Endothelial cell of umbilical vein (primary cell): ENCODE data around the gene CFAP43. TPM values are rescaled to one million over a fixed set of nuclear protein-coding genes. Genes with fewer than 3 reads are reported as not detected.

Experiments
- BruUV-seq: library from RNA; stranded (reverse); fragments of 400-500 nt; replicated peaks from 2 replicates; lab custom pipeline; 2021; lab: Mats Ljungman, UMichigan
- CTCF ChIA-PET: fragments of 300-600, 350-600 bp; sonication (Branson Sonifier 250); formaldehyde crosslinking; loops from one replicate; lab custom pipeline; 2021; ENCODE audit warnings: antibody characterized with exemption, inconsistent platforms; lab: Charles Lee
- POLR2A ChIA-PET: fragments of 300-600, 350-600 bp; sonication (Branson Sonifier 250); formaldehyde crosslinking; loops from one replicate; lab custom pipeline; 2021; ENCODE audit warnings: antibody characterized with exemption, inconsistent platforms; lab: Charles Lee
- DNase-seq: peaks from one replicate; pipeline ENCODE4 v3.0.0-alpha.2; 2011; ENCODE audit warnings: low read depth, low spot score
- FAIRE-seq: peaks from 2 replicates; lab custom pipeline; 2011; peaks lifted over from hg19 to GRCh38; lab: Jason Lieb, UNC
- H2AFZ ChIP-seq: 2 replicates; pipeline ENCODE4 v1.6.0; 2012; ENCODE audit warnings: low read depth, low read length, control low read depth, inconsistent platforms
- H3K27ac ChIP-seq: 2 replicates; pipeline ENCODE4 v1.5.1; 2011; ENCODE audit warnings: low read depth, mild to moderate bottlenecking, control low read depth, low read length, moderate library complexity; ENCODE audit not compliant: insufficient read depth
- H3K27me3 ChIP-seq, 2 experiments: 2 replicates each; pipeline versions ENCODE4 v1.6.0 to v1.6.1; 2011; ENCODE audit warnings: low read length in 2 of 2, mixed read lengths in 1 of 2; ENCODE audit not compliant: control insufficient read depth in 2 of 2, insufficient read depth in 2 of 2
- H3K36me3 ChIP-seq, 2 experiments: 2 replicates in 1 of 2; 3 replicates in 1 of 2; pipeline ENCODE4 v1.5.1; 2011; ENCODE audit warnings: low read length in 2 of 2, mild to moderate bottlenecking in 1 of 2, moderate library complexity in 1 of 2; ENCODE audit not compliant: control insufficient read depth in 2 of 2, insufficient read depth in 2 of 2; ENCODE audit errors: extremely low read depth in 1 of 2
- H3K4me1 ChIP-seq: 3 replicates; pipeline ENCODE4 v1.5.1; 2011; ENCODE audit warnings: mild to moderate bottlenecking, low read length; ENCODE audit not compliant: control insufficient read depth, insufficient read depth; ENCODE audit errors: extremely low read depth
- H3K4me2 ChIP-seq: 2 replicates; pipeline ENCODE4 v1.6.1; 2011; ENCODE audit warnings: low read length, control low read depth, mixed read lengths; ENCODE audit not compliant: insufficient read depth
- H3K4me3 ChIP-seq, 3 experiments: fragments of 200-600 bp in 1 of 3; sonication (generic), shearing (Covaris generic) in 1 of 3; replicated peaks in 1 of 3; 2 replicates each; pipeline ENCODE4 v1.5.1; 2011 to 2016; ENCODE audit warnings: control low read depth in 3 of 3, low read length in 3 of 3, mild to moderate bottlenecking in 2 of 3, inconsistent platforms in 1 of 3, low read depth in 1 of 3, moderate library complexity in 1 of 3; ENCODE audit not compliant: insufficient read depth in 1 of 3
- H3K79me2 ChIP-seq: 2 replicates; pipeline ENCODE4 v1.6.0; 2012; ENCODE audit warnings: low read length, inconsistent platforms; ENCODE audit not compliant: control insufficient read depth, insufficient read depth
- H3K9ac ChIP-seq: replicated peaks from 2 replicates; pipeline ENCODE3; 2011; ENCODE audit warnings: low read length, control low read depth; ENCODE audit not compliant: insufficient read depth; ENCODE audit errors: extremely low read depth
- H3K9me1 ChIP-seq: replicated peaks from 3 replicates; pipeline ENCODE4 v1.6.0; 2011; ENCODE audit warnings: mild to moderate bottlenecking, low read length; ENCODE audit not compliant: control insufficient read depth, insufficient read depth; ENCODE audit errors: extremely low read depth
- H3K9me3 ChIP-seq: replicated peaks from 2 replicates; pipeline ENCODE4 v1.5.1; 2012; ENCODE audit warnings: low read length, inconsistent platforms; ENCODE audit not compliant: control insufficient read depth, insufficient read depth
- H4K20me1 ChIP-seq: replicated peaks from 2 replicates; pipeline ENCODE3; 2011; ENCODE audit warnings: mild to moderate bottlenecking, low read length; ENCODE audit not compliant: control insufficient read depth, insufficient read depth; ENCODE audit errors: extremely low read depth
- EZH2 ChIP-seq: IDR thresholded peaks from 2 replicates; pipeline ENCODE4 v1.6.1; 2012; ENCODE audit warnings: borderline replicate concordance, low read depth, mild to moderate bottlenecking, moderate library complexity, low read length, inconsistent platforms; ENCODE audit not compliant: severe bottlenecking
- FOS ChIP-seq: IDR thresholded peaks from 2 replicates; pipeline ENCODE4 v1.6.1; 2011; ENCODE audit warnings: mild to moderate bottlenecking, low read length, moderate library complexity, borderline replicate concordance; ENCODE audit not compliant: insufficient read depth
- GATA2 ChIP-seq: IDR thresholded peaks from 2 replicates; pipeline ENCODE4 v1.7.0; 2011; ENCODE audit warnings: low read depth, mild to moderate bottlenecking, moderate library complexity, mixed read lengths, low read length; ENCODE audit not compliant: insufficient read length, insufficient read depth
- JUN ChIP-seq: IDR thresholded peaks from 2 replicates; pipeline ENCODE4 v1.6.1; 2011; ENCODE audit warnings: borderline replicate concordance, low read depth; ENCODE audit not compliant: insufficient read length, insufficient read depth
- MYC ChIP-seq: IDR thresholded peaks from one replicate; pipeline ENCODE4 v1.6.1; 2011; ENCODE audit warnings: mild to moderate bottlenecking, low read depth, low read length
- POLR2A ChIP-seq: IDR thresholded peaks from 2 replicates; pipeline ENCODE4 v1.6.1; 2012; ENCODE audit warnings: low read depth, mild to moderate bottlenecking, control low read depth, low read length
- POLR2AphosphoS5 ChIP-seq: IDR thresholded peaks from 2 replicates; pipeline ENCODE4 v1.6.1; 2012; ENCODE audit warnings: low read depth, mild to moderate bottlenecking, control low read depth, low read length, moderate library complexity; ENCODE audit not compliant: insufficient read depth
- dilution Hi-C: fragments of 300-500 bp; cut with MboI; formaldehyde crosslinking; loops from one replicate; pipeline ENCODE4 v1.15.0; 2019; ENCODE audit warnings: low sequenced_read_pairs; ENCODE audit not compliant: extremely low pct_ligation_motif_present
- intact Hi-C: fragments of 100-400 bp; cut with micrococcal nuclease; formaldehyde crosslinking; loops from one replicate; pipeline ENCODE4 v1.10.0; 2022
- polyA plus RNA-seq, 4 experiments: library from polyadenylated mRNA; depleted of rRNA in 3 of 4; stranded (reverse) in 3 of 4; unstranded in 1 of 4; fragments of >200 nt; gene quantifications; 2 replicates each; pipeline versions ENCODE4 v1.2.1 to v1.2.3, GENCODE V29; 2011 to 2012; ENCODE audit warnings: missing spikeins in 1 of 4
- total RNA-seq: library from RNA; stranded (reverse); gene quantifications from 2 replicates; pipeline ENCODE4 v1.2.3, GENCODE V29; 2021
- TF ChIP-seq, protein P1 (sequence below), 2 donors: IDR thresholded peaks; 1 replicate in 1 of 2; 2 replicates in 1 of 2; pipeline ENCODE4 v1.5.1; 2011; ENCODE audit warnings: low read length in 2 of 2, mild to moderate bottlenecking in 2 of 2, moderate library complexity in 2 of 2, control low read depth in 1 of 2, inconsistent platforms in 1 of 2, low read depth in 1 of 2; ENCODE audit not compliant: insufficient read depth in 1 of 2; ENCODE audit errors: extremely low read depth in 1 of 2
- TF ChIP-seq, protein P2 (sequence below): IDR thresholded peaks from 2 replicates; pipeline ENCODE4 v1.6.1; 2011; ENCODE audit not compliant: insufficient read depth, insufficient read length

The CFAP43 gene
- total and polyA plus RNA-seq, 2 donors (not counting 3 experiments of a cell fraction or from before 2014, with no cell fraction given) = 0.04 TPM; not detected in 1

DNA sequence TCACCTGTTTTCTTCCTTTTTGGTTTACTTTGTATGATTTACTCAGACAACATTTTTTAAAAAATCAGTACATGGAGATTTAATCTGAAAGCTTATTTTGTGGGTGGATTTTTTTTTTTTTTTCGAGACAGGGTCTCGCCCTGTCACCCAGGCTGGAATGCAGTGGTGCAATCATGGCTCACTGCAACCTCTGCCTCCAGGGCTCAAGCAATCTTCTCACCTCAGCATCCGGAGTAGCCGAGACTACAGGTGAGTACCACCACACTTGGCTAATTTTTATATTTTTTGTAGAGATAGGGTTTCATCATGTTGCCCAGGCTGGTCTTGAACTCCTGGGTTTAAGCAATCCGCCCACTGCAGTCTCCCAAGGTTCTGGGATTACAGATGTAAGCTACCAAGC, 25.1 kb upstream of the CFAP43 start:
- Histone ChIP-seq H4K20me1 (no peaks in the 10 kb centered on the region), H3K27ac (peak overlapping the region; percentile 99), H3K79me2 (peaks cover 62% of the 10 kb centered on the region), H3K9me1 (no peaks in the 10 kb centered on the region), H2AFZ (no peak overlapping the region), H3K27me3 (no peaks in the 10 kb centered on the region), H3K36me3 (peaks cover 14 to 18% of the 10 kb centered on the region in 2 experiments), H3K4me2 (peak overlapping the region; percentile 99), H3K4me3 (peak overlapping the region in 1 of 3 experiments; percentile 99), H3K9ac (no peak overlapping the region), H3K9me3 (no peaks in the 10 kb centered on the region), H3K4me1 (peaks cover 69% of the 10 kb centered on the region)
- dilution Hi-C loops (no loop called here), intact Hi-C loops (loop anchor here (2.0 to 5.0 kb wide), 3 partner anchors 136 to 370 kb away; no protein-coding TSS in a partner anchor)
- POLR2A ChIA-PET = interaction anchor here (2.0 kb wide), 1 partner anchor 12 kb away, joined by 9 read pairs; the partner anchor contains the start of gene GSTO2
- TF ChIP-seq JUN (no peak), POLR2AphosphoS5 (no peak), MYC (no peak), FOS (no peak), GATA2 (no peak), POLR2A (no peak), EZH2 (no peak)
- TF ChIP-seq, protein P1, sequence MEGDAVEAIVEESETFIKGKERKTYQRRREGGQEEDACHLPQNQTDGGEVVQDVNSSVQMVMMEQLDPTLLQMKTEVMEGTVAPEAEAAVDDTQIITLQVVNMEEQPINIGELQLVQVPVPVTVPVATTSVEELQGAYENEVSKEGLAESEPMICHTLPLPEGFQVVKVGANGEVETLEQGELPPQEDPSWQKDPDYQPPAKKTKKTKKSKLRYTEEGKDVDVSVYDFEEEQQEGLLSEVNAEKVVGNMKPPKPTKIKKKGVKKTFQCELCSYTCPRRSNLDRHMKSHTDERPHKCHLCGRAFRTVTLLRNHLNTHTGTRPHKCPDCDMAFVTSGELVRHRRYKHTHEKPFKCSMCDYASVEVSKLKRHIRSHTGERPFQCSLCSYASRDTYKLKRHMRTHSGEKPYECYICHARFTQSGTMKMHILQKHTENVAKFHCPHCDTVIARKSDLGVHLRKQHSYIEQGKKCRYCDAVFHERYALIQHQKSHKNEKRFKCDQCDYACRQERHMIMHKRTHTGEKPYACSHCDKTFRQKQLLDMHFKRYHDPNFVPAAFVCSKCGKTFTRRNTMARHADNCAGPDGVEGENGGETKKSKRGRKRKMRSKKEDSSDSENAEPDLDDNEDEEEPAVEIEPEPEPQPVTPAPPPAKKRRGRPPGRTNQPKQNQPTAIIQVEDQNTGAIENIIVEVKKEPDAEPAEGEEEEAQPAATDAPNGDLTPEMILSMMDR (IDR thresholded peaks at IDR 0.05; ENCODE audit: extremely low read depth in 1 of 2, insufficient read depth in 1 of 2, low read depth in 1 of 2, low read length in 2 of 2) = no peak
- TF ChIP-seq, protein P2, sequence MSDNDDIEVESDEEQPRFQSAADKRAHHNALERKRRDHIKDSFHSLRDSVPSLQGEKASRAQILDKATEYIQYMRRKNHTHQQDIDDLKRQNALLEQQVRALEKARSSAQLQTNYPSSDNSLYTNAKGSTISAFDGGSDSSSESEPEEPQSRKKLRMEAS = no peak
- DNase-seq (no peak), FAIRE-seq (no peak)
- BruUV-seq = no TSS peak
- CTCF ChIA-PET = interaction anchor here (1.2 kb wide), 1 partner anchor 17 kb away, joined by 6 read pairs; no protein-coding TSS in a partner anchor
